GM21529 (cell line): ENCODE results near the gene GLE1.

Source experiments
- ATAC-seq: cut with Tn5 transposase; IDR thresholded peaks from one replicate; pipeline ENCODE4 v1.9.1; 2021; ENCODE audit not compliant: unreplicated experiment

GLE1 gene, protein sequence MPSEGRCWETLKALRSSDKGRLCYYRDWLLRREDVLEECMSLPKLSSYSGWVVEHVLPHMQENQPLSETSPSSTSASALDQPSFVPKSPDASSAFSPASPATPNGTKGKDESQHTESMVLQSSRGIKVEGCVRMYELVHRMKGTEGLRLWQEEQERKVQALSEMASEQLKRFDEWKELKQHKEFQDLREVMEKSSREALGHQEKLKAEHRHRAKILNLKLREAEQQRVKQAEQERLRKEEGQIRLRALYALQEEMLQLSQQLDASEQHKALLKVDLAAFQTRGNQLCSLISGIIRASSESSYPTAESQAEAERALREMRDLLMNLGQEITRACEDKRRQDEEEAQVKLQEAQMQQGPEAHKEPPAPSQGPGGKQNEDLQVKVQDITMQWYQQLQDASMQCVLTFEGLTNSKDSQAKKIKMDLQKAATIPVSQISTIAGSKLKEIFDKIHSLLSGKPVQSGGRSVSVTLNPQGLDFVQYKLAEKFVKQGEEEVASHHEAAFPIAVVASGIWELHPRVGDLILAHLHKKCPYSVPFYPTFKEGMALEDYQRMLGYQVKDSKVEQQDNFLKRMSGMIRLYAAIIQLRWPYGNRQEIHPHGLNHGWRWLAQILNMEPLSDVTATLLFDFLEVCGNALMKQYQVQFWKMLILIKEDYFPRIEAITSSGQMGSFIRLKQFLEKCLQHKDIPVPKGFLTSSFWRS

DNA sequence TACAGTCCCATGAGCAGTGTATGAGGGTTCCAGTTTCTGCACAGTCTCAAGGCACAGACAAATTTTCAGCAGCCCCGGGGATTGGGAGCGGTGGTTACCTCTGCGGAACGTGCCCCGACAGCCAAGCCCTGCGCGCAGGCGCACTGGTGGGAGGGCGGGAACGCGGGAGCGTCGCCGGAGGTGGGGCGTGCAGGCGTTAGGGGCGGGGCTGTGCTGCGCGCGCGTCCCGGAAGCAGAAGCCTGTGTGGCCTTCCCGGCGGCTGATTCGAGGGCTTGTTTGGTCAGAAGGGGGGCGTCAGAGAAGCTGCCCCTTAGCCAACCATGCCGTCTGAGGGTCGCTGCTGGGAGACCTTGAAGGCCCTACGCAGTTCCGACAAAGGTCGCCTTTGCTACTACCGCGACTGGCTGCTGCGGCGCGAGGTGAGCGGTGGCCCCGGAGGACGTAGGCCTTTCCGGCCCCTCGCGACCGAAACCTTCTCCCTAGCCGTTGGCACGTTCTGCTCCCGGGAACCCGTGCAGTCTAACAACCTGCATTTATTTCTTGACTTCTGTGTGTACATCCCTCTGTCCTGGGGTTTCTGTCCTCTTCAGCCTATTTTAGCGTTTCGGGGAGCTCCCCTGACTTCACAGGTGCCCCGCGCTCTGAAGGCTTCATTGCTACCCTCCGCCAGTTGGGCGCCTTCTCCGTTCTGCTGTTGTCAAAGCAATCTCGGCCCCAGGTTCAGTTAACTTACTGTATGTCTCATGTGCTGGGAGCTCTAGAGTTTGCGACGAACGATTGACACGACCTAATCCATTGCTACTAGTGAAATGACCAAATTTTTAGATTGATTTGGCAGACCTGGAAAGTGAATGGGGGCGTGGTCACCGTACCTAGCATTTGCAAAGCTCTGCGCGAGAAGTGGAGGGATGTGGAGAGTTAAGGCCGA, at the start of gene GLE1:
GLE1 (plus strand) TSS at position 235 of the 929 bp plus-strand sequence; CDS start at position 322, 87 bp downstream.
- ATAC-seq, result peak; percentile 85

DNA sequence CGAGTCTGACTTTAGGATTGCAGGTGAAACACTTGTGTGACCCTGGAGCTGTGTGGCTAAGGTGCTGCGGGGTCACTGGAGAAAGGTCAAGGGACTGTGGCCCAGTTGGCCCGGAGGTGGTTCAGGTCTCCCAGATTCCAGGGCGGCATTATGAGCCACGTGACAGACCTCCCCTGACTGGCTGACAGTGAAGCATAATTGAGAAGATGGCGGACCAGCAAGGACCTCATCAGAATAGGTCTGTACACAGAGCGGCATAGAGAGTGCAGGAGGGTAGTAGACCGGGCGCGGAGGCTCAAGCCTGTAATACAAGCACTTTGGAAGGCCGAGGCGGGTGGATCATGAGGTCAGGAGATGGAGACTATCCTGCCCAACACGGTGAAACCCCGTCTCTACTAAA, 49.5 kb upstream of the GLE1 start:
- no peak for ATAC-seq

DNA sequence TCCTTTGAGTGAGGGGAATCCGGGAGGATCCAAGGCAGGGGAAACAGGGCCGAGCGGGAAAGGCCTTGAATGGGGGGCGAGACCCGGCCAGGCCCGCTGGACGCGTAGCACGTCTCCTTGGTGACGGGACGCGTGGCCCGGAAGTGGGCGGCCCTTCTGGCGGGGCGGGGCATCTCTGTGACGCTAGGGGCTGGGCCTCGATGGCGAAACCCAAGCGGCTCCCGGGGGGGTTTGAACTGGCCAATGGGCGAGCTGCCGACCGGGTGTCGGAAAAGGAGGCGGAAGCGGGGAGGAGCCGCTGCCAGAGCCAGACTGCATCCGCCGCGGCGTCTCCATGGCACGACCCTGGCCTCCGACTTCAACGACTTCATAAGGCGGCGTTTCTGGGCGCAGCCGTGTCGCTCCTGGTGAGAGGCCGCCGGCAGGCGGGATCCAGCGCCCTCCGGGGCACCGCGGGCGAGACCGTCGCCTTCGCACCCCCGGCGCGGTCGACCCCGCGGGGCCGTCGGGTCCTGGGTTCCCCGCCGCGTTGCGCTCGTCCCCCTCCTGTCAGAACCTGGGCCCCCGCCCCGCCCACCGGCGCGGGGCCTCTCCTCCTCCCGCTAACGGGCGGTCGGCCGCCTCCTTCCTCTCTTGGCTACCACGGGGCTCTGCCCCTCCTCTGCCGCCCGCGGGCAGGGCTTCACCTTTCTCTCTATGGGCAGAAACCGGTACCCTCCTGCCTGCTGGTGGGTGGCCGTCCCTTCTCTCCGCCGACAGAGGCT, 48.5 kb upstream of the GLE1 start, which contains the start of gene ODF2:
ODF2 (plus strand) TSS at position 158 of the 764 bp plus-strand sequence; CDS start at position 244, 86 bp downstream.
- ATAC-seq, result peak; percentile 84

DNA sequence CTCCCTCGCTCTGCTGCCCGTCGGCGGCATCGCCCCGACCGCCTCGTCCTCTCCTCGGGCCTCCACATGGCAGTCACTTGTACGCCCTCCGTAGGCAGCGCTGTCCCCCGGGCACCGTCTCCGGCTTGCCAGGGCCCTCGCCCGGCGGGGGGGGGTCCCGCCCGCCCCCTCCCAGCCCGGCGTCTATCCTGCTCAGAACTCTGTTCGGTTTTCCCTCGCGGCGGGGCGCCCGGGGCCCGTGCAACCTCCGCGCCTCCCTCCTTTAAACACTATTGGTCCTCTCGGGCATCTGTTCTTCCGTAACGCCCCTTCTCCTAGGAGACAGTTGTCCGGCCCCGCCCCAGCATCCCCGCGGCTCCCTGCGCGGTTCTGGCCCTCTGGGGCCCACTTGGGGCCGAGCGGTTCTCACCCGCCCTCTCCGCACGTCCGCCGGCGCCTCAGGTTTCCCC, 47.9 kb upstream of the GLE1 start:
- ATAC-seq, result peak; percentile 61

DNA sequence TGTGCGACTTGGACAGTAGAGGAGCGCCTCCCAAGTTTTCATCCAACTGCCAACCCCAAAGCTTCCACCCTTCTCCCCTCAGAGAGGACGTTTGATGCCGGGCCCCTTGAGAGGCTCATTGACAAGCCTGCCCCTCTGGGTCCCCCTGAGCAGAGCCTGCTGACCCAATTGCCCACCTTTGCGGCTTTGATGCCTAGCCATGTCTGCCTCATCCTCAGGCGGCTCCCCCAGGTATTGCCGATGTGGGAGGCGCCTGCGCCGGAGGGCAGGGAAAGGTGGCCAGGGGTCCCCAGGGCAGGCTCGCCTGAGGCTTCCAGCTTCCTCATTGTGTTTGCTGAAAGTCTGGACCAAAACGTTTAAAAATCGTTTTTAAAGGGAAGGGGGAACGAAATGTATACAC, 47.3 kb upstream of the GLE1 start:
- no peak for ATAC-seq

DNA sequence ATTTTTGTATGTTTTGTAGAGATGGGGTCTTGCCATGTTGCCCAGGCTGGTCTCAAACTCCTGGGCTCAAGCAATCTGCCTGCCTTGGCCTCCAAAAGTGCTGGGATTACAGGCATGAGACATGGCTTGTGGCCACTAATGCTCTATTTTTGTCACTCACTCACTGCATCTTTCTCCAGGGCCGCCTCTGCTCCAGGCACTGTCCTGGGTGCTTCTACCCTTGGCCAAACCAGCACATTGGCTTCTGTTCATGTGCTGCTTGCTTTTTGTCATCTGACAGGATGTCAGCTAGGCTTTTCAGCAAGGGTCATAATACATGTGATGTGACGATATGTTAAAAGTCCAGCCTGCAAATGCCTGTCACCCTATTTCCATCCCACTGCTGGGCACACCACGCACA, 45.5 kb upstream of the GLE1 start:
- no peak for ATAC-seq

DNA sequence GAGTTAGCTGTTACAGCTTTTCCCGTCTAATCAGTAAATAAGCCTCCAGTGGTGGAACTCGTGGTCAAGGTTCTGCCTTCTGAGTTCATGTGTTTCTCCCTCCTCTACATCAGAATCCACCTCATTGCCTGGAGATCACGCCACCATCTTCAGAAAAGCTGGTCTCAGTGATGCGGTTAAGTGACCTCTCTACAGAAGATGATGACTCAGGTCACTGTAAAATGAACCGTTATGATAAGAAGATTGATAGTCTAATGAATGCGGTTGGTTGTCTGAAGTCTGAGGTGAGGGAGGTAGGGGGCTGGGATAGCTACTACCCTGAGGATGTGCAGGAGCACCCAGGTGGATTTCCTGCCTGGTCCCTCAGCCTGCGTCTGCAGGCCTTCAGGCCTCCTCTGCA, 35.4 kb upstream of the GLE1 start:
- ATAC-seq, result no peak

DNA sequence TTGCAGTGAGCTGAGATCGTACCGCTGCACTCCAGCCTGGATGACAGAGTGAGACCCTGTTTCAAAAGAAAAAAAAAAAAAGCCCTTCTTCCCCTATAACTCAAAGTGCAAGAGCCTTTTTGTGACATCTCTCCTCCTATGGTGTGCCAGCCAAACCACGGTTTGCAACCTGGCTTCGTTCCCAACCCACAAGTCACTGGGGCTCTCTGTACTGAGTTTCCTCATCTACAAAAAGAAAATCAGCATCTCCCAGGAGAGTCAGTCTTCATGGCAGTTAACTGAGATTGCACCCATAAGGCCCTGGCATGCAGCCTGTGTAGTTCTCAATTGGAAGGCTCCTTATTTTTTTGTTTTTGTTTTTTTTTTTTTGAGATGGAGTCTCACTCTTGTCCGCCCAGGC, 34.0 kb upstream of the GLE1 start:
- ATAC-seq, result no peak

DNA sequence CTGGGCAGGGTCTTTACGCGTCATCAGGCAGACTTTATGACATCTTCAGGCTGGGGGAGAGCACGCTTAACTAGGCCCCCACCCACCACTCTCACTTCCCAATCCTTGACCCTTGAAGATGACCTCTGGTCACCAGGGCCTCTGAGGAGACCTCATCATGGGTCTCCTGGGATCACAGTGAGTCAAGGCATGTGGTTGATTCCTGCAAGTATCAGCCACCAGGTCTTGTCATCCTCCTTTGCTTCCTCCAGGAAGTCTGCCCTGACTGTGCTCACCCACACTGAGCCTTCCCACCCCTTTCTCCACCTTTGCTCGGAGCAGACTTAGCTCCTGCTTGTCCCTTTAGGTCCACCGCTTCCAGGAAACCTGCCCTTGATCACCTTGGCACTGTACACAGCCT, 31.4 kb upstream of the GLE1 start:
- ATAC-seq, result no peak

DNA sequence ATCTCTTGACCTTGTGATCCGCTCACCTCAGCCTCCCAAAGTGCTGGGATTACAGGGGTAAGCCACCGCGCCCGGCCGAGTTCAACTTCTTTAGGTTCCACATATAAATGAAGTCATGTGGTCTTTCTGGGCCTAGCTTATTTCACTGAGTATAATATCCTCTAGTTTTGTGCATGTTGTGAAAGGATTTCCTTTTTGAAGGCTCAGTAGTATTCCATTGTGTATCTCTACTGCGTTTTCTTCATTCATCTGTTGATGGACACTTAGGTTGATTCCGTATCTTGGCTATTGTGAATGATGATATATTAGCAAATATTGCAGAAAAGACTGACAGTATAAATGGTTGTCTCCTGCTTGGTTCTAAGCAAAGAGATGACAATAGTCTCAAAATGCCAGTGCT, 28.7 kb upstream of the GLE1 start:
- ATAC-seq, result no peak

DNA sequence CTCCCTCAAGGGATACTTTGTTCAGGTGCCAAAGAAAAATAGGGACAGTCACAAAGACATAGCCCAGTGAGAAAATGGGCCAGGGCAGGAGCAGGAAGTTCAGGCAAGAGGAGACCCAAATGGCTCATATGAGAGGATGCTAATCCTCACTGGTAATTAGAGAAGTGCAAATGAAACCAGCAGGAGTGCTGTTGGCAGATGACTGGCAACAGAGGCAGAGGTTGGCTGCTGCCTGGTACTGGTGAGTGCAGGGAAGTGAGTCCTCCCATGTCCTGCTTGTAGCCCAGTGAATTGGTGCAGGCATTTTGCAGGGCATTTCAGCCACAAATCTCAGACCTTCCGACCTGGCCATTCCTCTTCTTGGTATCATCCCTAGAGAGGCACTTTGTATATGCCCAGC, 25.3 kb upstream of the GLE1 start:
- no peak for ATAC-seq

DNA sequence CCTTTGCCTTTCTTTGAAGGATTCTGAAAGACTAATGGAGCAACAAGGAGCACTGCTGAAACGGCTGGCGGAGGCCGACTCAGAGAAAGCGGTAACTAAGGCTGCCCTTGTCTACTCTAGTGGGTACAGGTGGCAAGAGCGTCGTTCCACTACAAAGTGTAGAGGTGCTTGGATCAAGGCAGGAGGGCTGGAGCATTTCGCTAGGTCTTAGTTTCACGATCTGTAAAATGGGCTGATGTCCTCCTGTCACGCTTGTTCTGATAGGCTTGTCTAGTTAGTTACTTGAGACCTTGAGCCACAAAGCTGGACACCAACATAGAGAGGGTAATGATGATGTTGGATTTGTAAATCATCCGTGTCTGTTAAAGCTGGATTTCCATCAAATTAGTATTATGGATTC, 23.0 kb upstream of the GLE1 start:
- no peak for ATAC-seq

DNA sequence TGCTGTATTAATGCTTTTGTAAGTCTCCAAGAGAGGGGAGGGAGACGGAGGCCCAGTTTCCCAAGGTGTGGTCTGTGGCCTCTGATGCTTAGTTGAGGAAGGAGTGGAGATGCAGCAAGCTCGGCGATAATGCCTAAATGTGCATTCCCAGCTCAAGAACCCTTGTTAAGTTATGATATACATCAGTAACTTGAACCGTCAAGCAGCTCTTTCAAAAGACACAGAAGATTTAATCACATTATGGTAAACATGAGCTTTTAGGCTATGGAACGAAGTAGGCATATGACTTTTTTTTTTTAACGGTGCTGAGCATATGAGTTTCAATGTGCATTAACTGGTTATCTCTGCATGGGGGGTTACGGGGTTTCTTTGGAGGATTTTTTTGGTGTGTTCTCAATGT, 22.3 kb upstream of the GLE1 start:
- no peak for ATAC-seq

DNA sequence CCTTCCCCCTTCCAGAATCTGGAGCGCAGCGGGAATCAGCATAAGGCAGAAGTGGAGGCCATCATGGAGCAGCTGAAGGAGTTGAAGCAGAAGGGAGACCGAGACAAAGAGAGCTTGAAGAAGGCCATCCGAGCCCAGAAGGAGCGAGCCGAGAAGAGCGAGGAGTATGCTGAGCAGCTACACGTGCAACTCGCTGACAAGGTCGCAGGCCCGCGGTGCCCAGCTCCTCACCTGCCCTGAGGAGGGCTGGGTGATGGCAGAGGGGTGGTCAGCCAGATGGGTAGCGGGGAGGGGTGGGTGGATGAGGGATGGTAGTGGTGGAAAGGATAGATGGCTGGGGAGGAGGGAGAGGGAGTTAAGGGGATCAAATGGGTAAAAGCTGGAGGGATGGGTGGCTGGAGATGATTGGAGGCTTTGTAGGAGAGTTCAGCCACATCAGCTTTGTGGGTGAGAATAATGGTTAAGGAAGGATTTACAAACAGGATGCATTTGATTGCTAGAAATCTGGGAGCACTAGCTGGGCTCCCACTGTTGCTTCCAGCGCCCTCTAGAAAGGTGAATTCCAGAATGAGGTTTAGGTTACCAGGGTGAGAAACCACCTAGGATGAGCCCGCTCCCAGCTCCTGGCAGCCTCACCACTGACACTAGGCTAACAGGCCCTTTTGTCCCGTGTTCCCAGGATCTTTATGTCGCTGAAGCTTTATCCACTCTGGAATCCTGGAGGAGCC, 19.7 kb upstream of the GLE1 start:
- ATAC-seq, result no peak

DNA sequence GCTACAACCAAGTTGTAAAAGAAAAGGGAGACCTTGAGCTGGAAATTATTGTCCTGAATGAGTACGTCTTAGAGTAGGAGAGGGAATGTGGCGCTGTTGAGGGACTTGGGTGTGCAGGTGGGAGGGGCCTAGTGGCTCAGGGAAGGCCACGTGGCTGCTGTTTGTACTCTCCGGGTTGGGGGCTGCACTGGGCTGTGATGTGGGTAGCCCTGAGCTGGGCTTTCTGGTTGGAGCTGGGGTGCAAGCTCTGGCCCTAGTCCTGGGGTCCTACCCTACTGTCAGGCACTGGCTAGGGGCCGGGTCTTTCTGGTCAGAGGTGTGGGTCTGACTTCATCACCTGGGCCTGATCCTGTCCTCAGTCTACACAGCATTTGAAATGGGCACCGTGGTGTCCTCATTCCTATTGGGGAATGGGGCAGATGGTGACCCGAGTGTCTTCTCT, 19.1 kb upstream of the GLE1 start:
- no peak for ATAC-seq

DNA sequence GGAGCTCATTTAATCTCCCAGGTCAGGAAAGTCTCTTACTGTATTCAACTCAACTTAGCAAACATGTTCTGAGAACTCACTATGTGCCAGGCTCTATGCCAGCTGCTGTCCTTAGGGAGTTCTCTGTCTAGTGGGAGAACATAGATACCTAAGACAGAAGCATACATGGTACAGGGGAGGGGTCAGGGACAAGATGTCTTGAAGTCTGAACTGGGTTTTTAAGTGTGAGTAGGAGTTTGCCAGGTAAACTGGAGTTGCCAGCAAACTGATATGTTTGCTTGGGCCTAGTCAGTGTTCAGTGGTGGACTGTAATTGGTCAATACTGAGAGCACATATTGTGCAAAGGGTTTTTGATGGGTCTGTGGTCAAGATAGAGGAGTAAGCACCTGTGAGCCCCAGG, 18.3 kb upstream of the GLE1 start:
- ATAC-seq, result no peak

DNA sequence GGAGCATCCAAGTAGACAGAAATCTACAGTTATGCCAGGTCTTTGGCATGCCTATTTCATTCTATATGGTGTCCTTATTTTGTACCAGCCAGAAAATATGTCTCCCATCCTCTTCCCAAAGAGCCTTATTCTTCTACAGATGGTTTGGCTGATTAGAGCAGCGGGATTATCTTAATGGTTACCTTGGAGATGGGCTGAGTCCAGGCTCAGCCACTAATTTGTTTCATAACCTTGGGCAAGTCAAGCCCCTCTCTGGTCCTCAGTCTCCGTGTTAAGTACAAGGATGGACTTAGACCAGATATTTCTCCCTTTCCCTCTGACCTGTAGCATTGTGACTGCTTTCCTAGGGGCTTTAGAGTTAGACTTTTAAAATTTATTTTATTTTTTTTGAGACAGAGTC, 11.1 kb upstream of the GLE1 start:
- no peak for ATAC-seq

DNA sequence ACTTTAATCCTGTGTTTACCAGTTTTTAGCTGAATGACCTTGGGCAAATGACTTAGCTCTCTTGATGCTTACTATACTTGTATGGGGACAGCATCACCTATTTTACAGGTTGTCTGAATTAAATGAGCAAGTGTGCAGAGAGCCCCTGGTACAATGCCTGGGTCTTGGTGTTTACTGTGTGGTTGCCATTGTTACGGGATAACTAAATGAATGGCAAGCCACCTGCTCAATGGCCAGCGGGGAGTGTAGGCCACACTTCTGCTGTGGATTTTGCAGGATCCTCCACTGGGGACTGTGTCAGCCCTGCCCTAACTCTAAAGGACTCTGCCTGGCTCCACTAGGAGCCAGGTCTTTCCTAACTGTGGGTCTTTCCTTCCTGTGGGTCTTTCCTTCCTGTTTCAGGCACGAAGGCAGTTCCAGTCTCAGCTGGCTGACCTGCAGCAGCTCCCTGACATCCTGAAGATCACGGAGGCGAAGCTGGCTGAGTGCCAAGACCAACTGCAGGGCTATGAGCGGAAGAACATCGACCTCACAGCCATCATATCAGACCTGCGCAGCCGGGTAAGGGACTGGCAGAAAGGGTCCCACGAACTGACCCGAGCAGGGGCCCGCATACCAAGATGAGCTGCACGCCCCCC, 10.3 kb upstream of the GLE1 start:
- no peak for ATAC-seq

DNA sequence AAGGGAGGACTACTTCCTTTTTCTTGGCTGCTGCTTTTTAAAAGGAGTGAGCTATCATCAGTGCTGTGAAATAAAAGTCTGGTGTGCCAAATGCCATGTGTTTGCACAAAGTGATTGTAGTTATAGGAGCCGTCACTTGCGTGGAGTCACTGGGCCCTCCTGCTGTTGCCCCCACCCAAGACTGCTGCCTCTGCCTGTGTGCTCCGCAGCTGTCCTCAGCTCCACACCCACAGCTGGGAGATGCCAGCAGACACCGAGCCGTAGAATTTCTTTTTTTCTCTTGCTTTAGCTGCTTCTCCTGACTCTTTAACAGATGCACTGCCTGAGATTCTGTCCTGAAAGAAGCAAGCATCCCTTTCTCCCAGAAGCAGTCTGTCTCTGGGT, 9.8 kb upstream of the GLE1 start:
- ATAC-seq, result no peak
